SKM-1 (cell line): ENCODE results near the gene GRID2.
"Not testable (repeated sequence)": the region's sequence is repeated elsewhere in the genome, so short reads cannot be mapped to it uniquely, and the experiment has no call there.

Experiments
- DNase-seq: peaks from one replicate; lab custom pipeline; 2025; ENCODE audit not compliant: unreplicated experiment; lab: John Stamatoyannopoulos, UW

Gene GRID2

GRCh38 chr4:92433272-92433758, 129.5 kb downstream of the GRID2 start:
- DNase-seq: no peak

GRCh38 chr4:92438722-92439121, 135.0 kb downstream of the GRID2 start:
- not testable (repeated sequence) for DNase-seq

GRCh38 chr4:92442131-92442530, 138.4 kb downstream of the GRID2 start:
- DNase-seq: not testable (repeated sequence)

GRCh38 chr4:92444143-92444843, 140.5 kb downstream of the GRID2 start:
- DNase-seq: not testable (repeated sequence)

GRCh38 chr4:92445127-92445526, 141.4 kb downstream of the GRID2 start:
- no peak for DNase-seq

- no peak for DNase-seq
These were observed 143.6 kb downstream of the GRID2 start for GRCh38 chr4:92447255-92447905.

- not testable (repeated sequence) for DNase-seq
These were observed 144.4 kb downstream of the GRID2 start for GRCh38 chr4:92448176-92448575.

GRCh38 chr4:92450694-92451093, 146.9 kb downstream of the GRID2 start:
- no peak for DNase-seq

GRCh38 chr4:92451782-92452181, 148.0 kb downstream of the GRID2 start:
- DNase-seq: no peak

GRCh38 chr4:92452383-92452782, 148.6 kb downstream of the GRID2 start:
- not testable (repeated sequence) for DNase-seq

GRCh38 chr4:92455329-92455839, 151.6 kb downstream of the GRID2 start:
- no peak for DNase-seq

- no peak for DNase-seq
These were observed 152.2 kb downstream of the GRID2 start for GRCh38 chr4:92455951-92456350.

GRCh38 chr4:92461732-92462131, 158.0 kb downstream of the GRID2 start:
- no peak for DNase-seq

GRCh38 chr4:92477298-92477697, 173.5 kb downstream of the GRID2 start:
- DNase-seq: no peak

GRCh38 chr4:92483341-92483740, 179.6 kb downstream of the GRID2 start:
- no peak for DNase-seq

- no peak for DNase-seq
These were observed 184.7 kb downstream of the GRID2 start for GRCh38 chr4:92488496-92488895.

- no peak for DNase-seq
These were observed 193.4 kb downstream of the GRID2 start for GRCh38 chr4:92497141-92497540.

- no peak for DNase-seq
These were observed 197.7 kb downstream of the GRID2 start for GRCh38 chr4:92501456-92501855.

GRCh38 chr4:92506933-92507332, 203.2 kb downstream of the GRID2 start:
- no peak for DNase-seq

GRCh38 chr4:92514627-92515026, 210.9 kb downstream of the GRID2 start:
- DNase-seq: no peak

GRCh38 chr4:92516450-92516849, 212.7 kb downstream of the GRID2 start:
- no peak for DNase-seq

GRCh38 chr4:92519727-92520126, 216.0 kb downstream of the GRID2 start:
- DNase-seq: no peak
